Brain pericyte (primary cell): ENCODE data around the gene SERPINB4.

Source experiments
- DNase-seq: peaks from one replicate; pipeline ENCODE4 v3.0.0-alpha.2; 2012; ENCODE audit warnings: low read depth, low spot score

The SERPINB4 gene

GRCh38 chr18:63627819-63628218 lies 16.2 kb downstream of the SERPINB4 start:
- DNase-seq = no peak

GRCh38 chr18:63626431-63626830 lies 17.6 kb downstream of the SERPINB4 start:
- DNase-seq = no peak

- no peak for DNase-seq
Measured at GRCh38 chr18:63624863-63625262, 19.2 kb downstream of the SERPINB4 start.

- DNase-seq = no peak
Measured at GRCh38 chr18:63619661-63620060, 24.4 kb downstream of the SERPINB4 start.

GRCh38 chr18:63617915-63618234 lies 26.2 kb downstream of the SERPINB4 start:
- no peak for DNase-seq

GRCh38 chr18:63617049-63617914 lies 26.8 kb downstream of the SERPINB4 start:
- no peak for DNase-seq

- no peak for DNase-seq
Measured at GRCh38 chr18:63613420-63613819, 30.6 kb downstream of the SERPINB4 start.

- no peak for DNase-seq
Measured at GRCh38 chr18:63606526-63606925, 37.5 kb downstream of the SERPINB4 start.

- DNase-seq = no peak
Measured at GRCh38 chr18:63604791-63605567, 39.1 kb downstream of the SERPINB4 start.

GRCh38 chr18:63603772-63604171 lies 40.3 kb downstream of the SERPINB4 start:
- no peak for DNase-seq

- DNase-seq = no peak
Measured at GRCh38 chr18:63603355-63603754, 40.7 kb downstream of the SERPINB4 start.

- no peak for DNase-seq
Measured at GRCh38 chr18:63596964-63597363, 47.1 kb downstream of the SERPINB4 start.

GRCh38 chr18:63592471-63592870 lies 51.6 kb downstream of the SERPINB4 start:
- no peak for DNase-seq

- no peak for DNase-seq
Measured at GRCh38 chr18:63591725-63592124, 52.3 kb downstream of the SERPINB4 start.

- no peak for DNase-seq
Measured at GRCh38 chr18:63590966-63591695, 52.9 kb downstream of the SERPINB4 start.

GRCh38 chr18:63590373-63590772 lies 53.7 kb downstream of the SERPINB4 start:
- DNase-seq = no peak

- DNase-seq = no peak
Measured at GRCh38 chr18:63588909-63589308, 55.1 kb downstream of the SERPINB4 start.
